HUDEP-2 (cell line): ENCODE results near the gene DIP2A.
"Not testable (repeated sequence)": the region's sequence is repeated elsewhere in the genome, so short reads cannot be mapped to it uniquely, and the experiment has no call there.

Experiments
- DNase-seq, 76 experiments: peaks; one replicate each; lab custom pipeline; 2025; ENCODE audit not compliant: unreplicated experiment in 76 of 76; lab: John Stamatoyannopoulos, UW

DIP2A gene

GRCh38 chr21:46509741-46510502, 51.2 kb downstream of the DIP2A start:
- peak in 71 of 76 experiments; percentile 10 to 92 (median 71) for DNase-seq

- DNase-seq, result no peak
Measured at GRCh38 chr21:46515109-46515508, 56.4 kb downstream of the DIP2A start.

GRCh38 chr21:46516068-46516467, 57.4 kb downstream of the DIP2A start:
- DNase-seq, result no peak

- no peak for DNase-seq
Measured at GRCh38 chr21:46517361-46517760, 58.7 kb downstream of the DIP2A start.

- DNase-seq, result peak in 17 of 76 experiments; percentile 5 to 55 (median 25)
Measured at GRCh38 chr21:46518983-46519583, 60.4 kb downstream of the DIP2A start.

- DNase-seq, result not testable (repeated sequence)
Measured at GRCh38 chr21:46527393-46527792, 68.7 kb downstream of the DIP2A start.

- DNase-seq, result no peak
Measured at GRCh38 chr21:46527801-46528200, 69.1 kb downstream of the DIP2A start.

GRCh38 chr21:46532080-46532479, 73.4 kb downstream of the DIP2A start:
- DNase-seq, result no peak

GRCh38 chr21:46537026-46537425, 78.3 kb downstream of the DIP2A start:
- DNase-seq, result no peak

GRCh38 chr21:46538262-46538661, 79.6 kb downstream of the DIP2A start:
- no peak for DNase-seq

GRCh38 chr21:46538851-46539666, 80.4 kb downstream of the DIP2A start:
- DNase-seq, result no peak

GRCh38 chr21:46540087-46540710, 81.5 kb downstream of the DIP2A start:
- no peak for DNase-seq

- DNase-seq, result no peak
Measured at GRCh38 chr21:46542588-46543124, 84.0 kb downstream of the DIP2A start.

GRCh38 chr21:46543306-46543705, 84.6 kb downstream of the DIP2A start:
- no peak for DNase-seq

GRCh38 chr21:46544003-46544402, 85.3 kb downstream of the DIP2A start:
- DNase-seq, result no peak

GRCh38 chr21:46544824-46545223, 86.1 kb downstream of the DIP2A start:
- no peak for DNase-seq

- no peak for DNase-seq
Measured at GRCh38 chr21:46545363-46545762, 86.7 kb downstream of the DIP2A start.

- DNase-seq, result no peak
Measured at GRCh38 chr21:46545911-46546310, 87.2 kb downstream of the DIP2A start.

GRCh38 chr21:46546799-46547198, 88.1 kb downstream of the DIP2A start:
- DNase-seq, result no peak

- DNase-seq, result no peak
Measured at GRCh38 chr21:46549650-46550049, 91.0 kb downstream of the DIP2A start.
